ENCODE data around the gene RARRES2. TPM values are rescaled to one million over a fixed set of nuclear protein-coding genes. Genes with fewer than 3 reads are reported as not detected.

Gene RARRES2
- total and polyA plus RNA-seq, 2 of the 13 experiments (the other 11 are each of a cell fraction or from before 2014, with no cell fraction given): 134 to 172 TPM

GRCh38 chr7:150325110-150325611 is 16.3 kb downstream of the RARRES2 start (continued):
- TF ChIP-seq, protein P1, sequence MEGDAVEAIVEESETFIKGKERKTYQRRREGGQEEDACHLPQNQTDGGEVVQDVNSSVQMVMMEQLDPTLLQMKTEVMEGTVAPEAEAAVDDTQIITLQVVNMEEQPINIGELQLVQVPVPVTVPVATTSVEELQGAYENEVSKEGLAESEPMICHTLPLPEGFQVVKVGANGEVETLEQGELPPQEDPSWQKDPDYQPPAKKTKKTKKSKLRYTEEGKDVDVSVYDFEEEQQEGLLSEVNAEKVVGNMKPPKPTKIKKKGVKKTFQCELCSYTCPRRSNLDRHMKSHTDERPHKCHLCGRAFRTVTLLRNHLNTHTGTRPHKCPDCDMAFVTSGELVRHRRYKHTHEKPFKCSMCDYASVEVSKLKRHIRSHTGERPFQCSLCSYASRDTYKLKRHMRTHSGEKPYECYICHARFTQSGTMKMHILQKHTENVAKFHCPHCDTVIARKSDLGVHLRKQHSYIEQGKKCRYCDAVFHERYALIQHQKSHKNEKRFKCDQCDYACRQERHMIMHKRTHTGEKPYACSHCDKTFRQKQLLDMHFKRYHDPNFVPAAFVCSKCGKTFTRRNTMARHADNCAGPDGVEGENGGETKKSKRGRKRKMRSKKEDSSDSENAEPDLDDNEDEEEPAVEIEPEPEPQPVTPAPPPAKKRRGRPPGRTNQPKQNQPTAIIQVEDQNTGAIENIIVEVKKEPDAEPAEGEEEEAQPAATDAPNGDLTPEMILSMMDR (CRISPR knock-in tag; IDR thresholded peaks at IDR 0.05): no peak
- TF ChIP-seq ATF3 (CRISPR knock-in tag; IDR thresholded peaks at IDR 0.05): no peak
- TF ChIP-seq, protein P2, sequence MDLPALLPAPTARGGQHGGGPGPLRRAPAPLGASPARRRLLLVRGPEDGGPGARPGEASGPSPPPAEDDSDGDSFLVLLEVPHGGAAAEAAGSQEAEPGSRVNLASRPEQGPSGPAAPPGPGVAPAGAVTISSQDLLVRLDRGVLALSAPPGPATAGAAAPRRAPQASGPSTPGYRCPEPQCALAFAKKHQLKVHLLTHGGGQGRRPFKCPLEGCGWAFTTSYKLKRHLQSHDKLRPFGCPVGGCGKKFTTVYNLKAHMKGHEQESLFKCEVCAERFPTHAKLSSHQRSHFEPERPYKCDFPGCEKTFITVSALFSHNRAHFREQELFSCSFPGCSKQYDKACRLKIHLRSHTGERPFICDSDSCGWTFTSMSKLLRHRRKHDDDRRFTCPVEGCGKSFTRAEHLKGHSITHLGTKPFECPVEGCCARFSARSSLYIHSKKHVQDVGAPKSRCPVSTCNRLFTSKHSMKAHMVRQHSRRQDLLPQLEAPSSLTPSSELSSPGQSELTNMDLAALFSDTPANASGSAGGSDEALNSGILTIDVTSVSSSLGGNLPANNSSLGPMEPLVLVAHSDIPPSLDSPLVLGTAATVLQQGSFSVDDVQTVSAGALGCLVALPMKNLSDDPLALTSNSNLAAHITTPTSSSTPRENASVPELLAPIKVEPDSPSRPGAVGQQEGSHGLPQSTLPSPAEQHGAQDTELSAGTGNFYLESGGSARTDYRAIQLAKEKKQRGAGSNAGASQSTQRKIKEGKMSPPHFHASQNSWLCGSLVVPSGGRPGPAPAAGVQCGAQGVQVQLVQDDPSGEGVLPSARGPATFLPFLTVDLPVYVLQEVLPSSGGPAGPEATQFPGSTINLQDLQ (CRISPR knock-in tag; IDR thresholded peaks at IDR 0.05): 0 out of 2 replicates have a peak, but pooled peaks have one; percentile 12

GRCh38 chr7:150324373-150324961 is 17.0 kb downstream of the RARRES2 start:
- CTCF ChIA-PET (ENCODE audit: low intra/inter-chr PET ratio, low total read pairs): no interaction called here
- Histone ChIP-seq H3K4me3 (replicated peaks in 1 of 3; ENCODE audit: insufficient read depth in 1 of 3, low read depth in 2 of 3, low read length in 3 of 3) (peak overlapping the region; percentile 74 to 81 (median 77)), H3K9ac (ENCODE audit: insufficient read depth, low read depth, low read length) (peak overlapping the region; percentile 92), H3K9me3 (ENCODE audit: low read length) (no peaks in the 10 kb centered on the region), H3K4me2 (ENCODE audit: low read depth, low read length) (peak overlapping the region; percentile 96), H3K79me2 (ENCODE audit: insufficient read depth, low read length) (peaks cover 59% of the 10 kb centered on the region), H3K27me3 (ENCODE audit: control insufficient read depth in 1 of 2, insufficient read depth in 2 of 2, low read length in 2 of 2) (no peaks in the 10 kb centered on the region; a peak in 1 of 5 replicates), H3K27ac (ENCODE audit: extremely low read length, insufficient read depth, low read length) (peak overlapping the region; percentile 84), H2AFZ (ENCODE audit: low read length) (no peak overlapping the region), H3K4me1 (ENCODE audit: insufficient read depth, low read length) (peaks cover 54% of the 10 kb centered on the region), H4K20me1 (ENCODE audit: insufficient read depth, low read length) (no peaks in the 10 kb centered on the region), H3K36me3 (replicated peaks in 1 of 2; ENCODE audit: control insufficient read depth in 1 of 2, insufficient read depth in 2 of 2, low read length in 2 of 2) (peaks cover 20 to 44% of the 10 kb centered on the region in 2 experiments)
- intact Hi-C loops (cut with micrococcal nuclease; ENCODE audit: unreplicated experiment): loop anchor here (5.0 kb wide), 1 partner anchor 33 kb away; no protein-coding TSS in a partner anchor
- DNase-seq (ENCODE audit: low spot score) (peak; percentile 27), ATAC-seq (peak; percentile 40), FAIRE-seq (peak; percentile 51)
- WGBS (ENCODE audit: low lambda C conversion rate): 8% methylated on average over 11 of the region's 12 CpGs
- BruUV-seq (replicated peaks): no TSS peak
- POLR2A ChIA-PET: interaction anchor here (0.6 to 5.4 kb wide), 7 partner anchors 11 to 80 kb away, joined by 3 to 41 read pairs (median 13); partner anchors contain the start of genes RARRES2 and REPIN1
- in situ Hi-C loops (cut with HindIII; ENCODE audit: extremely low pct_ligation_motif_present, low pct_unique_long_range_greater_than_20kb): no loop called here
- TF ChIP-seq ZNF10 (CRISPR knock-in tag; IDR thresholded peaks at IDR 0.05; ENCODE audit: borderline replicate concordance, low read depth) (no peak), GABPB1 (CRISPR knock-in tag; IDR thresholded peaks at IDR 0.05) (peak; percentile 52; the same call in 1 of the 2 replicates), ZNF33A (CRISPR knock-in tag; IDR thresholded peaks at IDR 0.05; ENCODE audit: borderline replicate concordance) (no peak), ARID4A (CRISPR knock-in tag; IDR thresholded peaks at IDR 0.05; ENCODE audit: borderline replicate concordance) (peak; percentile 36), IRF2 (CRISPR knock-in tag; IDR thresholded peaks at IDR 0.05) (peak; percentile 25; the same call in 1 of the 2 replicates), KDM5A (IDR thresholded peaks at IDR 0.05; ENCODE audit: borderline replicate concordance, low read length) (no peak), ERF (CRISPR knock-in tag; IDR thresholded peaks at IDR 0.05) (no peak), TAF1 (CRISPR knock-in tag; IDR thresholded peaks at IDR 0.05) (no peak; the same call in 1 of the 2 replicates), FOXM1 (CRISPR knock-in tag; IDR thresholded peaks at IDR 0.05) (no peak)

All from HepG2 (cell line).